ENCODE results near the gene SPINK6.

GRCh38 chr5:148163345-148163744 is 39.5 kb upstream of the SPINK6 start:
- no peak for TF ChIP-seq CTCF (IDR thresholded peaks at IDR 0.05)
- no peak for TF ChIP-seq EZH2 (IDR thresholded peaks at IDR 0.05; ENCODE audit: borderline replicate concordance, insufficient read depth, low read depth, low read length, poor library complexity, severe bottlenecking)
